Measurements from ENCODE around the gene CUBN.

DNA sequence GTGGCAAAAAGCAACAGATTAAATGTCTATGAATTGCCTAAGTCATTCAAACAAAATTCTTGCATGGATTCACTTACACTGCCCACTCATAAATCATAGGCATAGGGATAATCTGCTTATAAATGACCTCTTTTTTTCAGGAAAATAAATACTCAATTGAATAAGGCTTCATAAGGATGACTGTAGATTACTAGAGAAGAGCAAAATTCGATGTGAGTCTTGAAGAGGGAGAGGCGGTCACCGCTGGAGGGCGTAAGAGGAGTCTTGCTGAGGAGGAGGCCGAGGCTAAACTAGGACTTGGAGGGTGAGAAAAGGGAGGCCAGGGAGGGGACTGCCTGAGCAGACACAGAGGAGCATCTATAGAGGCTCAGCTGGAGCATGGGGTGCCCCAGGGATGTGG lies 177.0 kb downstream of the CUBN start:
- TF ChIP-seq ZSCAN5A (tag by site-specific recombination; IDR thresholded peaks at IDR 0.05), result no peak
- TF ChIP-seq, protein P1, sequence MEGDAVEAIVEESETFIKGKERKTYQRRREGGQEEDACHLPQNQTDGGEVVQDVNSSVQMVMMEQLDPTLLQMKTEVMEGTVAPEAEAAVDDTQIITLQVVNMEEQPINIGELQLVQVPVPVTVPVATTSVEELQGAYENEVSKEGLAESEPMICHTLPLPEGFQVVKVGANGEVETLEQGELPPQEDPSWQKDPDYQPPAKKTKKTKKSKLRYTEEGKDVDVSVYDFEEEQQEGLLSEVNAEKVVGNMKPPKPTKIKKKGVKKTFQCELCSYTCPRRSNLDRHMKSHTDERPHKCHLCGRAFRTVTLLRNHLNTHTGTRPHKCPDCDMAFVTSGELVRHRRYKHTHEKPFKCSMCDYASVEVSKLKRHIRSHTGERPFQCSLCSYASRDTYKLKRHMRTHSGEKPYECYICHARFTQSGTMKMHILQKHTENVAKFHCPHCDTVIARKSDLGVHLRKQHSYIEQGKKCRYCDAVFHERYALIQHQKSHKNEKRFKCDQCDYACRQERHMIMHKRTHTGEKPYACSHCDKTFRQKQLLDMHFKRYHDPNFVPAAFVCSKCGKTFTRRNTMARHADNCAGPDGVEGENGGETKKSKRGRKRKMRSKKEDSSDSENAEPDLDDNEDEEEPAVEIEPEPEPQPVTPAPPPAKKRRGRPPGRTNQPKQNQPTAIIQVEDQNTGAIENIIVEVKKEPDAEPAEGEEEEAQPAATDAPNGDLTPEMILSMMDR (tag by site-specific recombination; IDR thresholded peaks at IDR 0.05), result no peak
- no peak for TF ChIP-seq ZNF510 (tag by site-specific recombination; IDR thresholded peaks at IDR 0.05; ENCODE audit: insufficient replicate concordance)
- TF ChIP-seq ZNF521 (tag by site-specific recombination; IDR thresholded peaks at IDR 0.05), result no peak
- TF ChIP-seq KLF9 (tag by site-specific recombination; IDR thresholded peaks at IDR 0.05; ENCODE audit: low read depth), result no peak
- no peak for TF ChIP-seq ZEB2 (tag by site-specific recombination; IDR thresholded peaks at IDR 0.05)
- no peak for TF ChIP-seq SP3 (tag by site-specific recombination; IDR thresholded peaks at IDR 0.05)
